GM23338 (cell line): ENCODE measurements around the gene S100A12. TPM values are rescaled to one million over a fixed set of nuclear protein-coding genes. Genes with fewer than 3 reads are reported as not detected.

Experiments
- ATAC-seq: fragments of 200-7000 bp; cut with Tn5 transposase; 3 replicates; pipeline ENCODE4 v1.9.1; 2020
- DNase-seq: peaks from one replicate; pipeline ENCODE4 v3.0.0-alpha.2; 2015; ENCODE audit warnings: low spot score
- H2AFZ ChIP-seq: fragments of 200-600 bp; sonication (generic); 2 replicates; pipeline ENCODE4 v1.8.0; 2016; ENCODE audit warnings: antibody characterized with exemption, mild to moderate bottlenecking, moderate library complexity
- H3F3A ChIP-seq: fragments of 200-600 bp; sonication (generic); replicated peaks from 2 replicates; pipeline ENCODE4 v1.8.0; 2017; ENCODE audit warnings: antibody characterized with exemption, mixed run types, low read depth
- H3K27ac ChIP-seq: fragments of 200-600 bp; sonication (generic); 2 replicates; pipeline ENCODE4 v1.6.1; 2016; ENCODE audit warnings: low read depth
- H3K27me3 ChIP-seq: fragments of 200-600 bp; sonication (generic); 2 replicates; pipeline ENCODE4 v1.8.0; 2016; ENCODE audit warnings: mild to moderate bottlenecking, mixed run types, moderate library complexity; ENCODE audit not compliant: insufficient read depth
- H3K36me3 ChIP-seq: fragments of 200-600 bp; sonication (generic); 2 replicates; pipeline ENCODE4 v1.8.0; 2016; ENCODE audit warnings: mild to moderate bottlenecking; ENCODE audit not compliant: insufficient read depth
- H3K4me1 ChIP-seq: fragments of 200-600 bp; sonication (generic); 2 replicates; pipeline ENCODE4 v1.8.0; 2016; ENCODE audit warnings: mild to moderate bottlenecking, moderate library complexity; ENCODE audit not compliant: insufficient read depth
- H3K4me2 ChIP-seq: fragments of 200-600 bp; sonication (generic); 2 replicates; pipeline ENCODE4 v1.7.1; 2017; ENCODE audit warnings: mixed run types
- H3K4me3 ChIP-seq: fragments of 200-600 bp; sonication (generic); 2 replicates; pipeline ENCODE4 v1.6.1; 2016; ENCODE audit warnings: mixed run types
- H3K79me2 ChIP-seq: fragments of 200-600 bp; sonication (generic); replicated peaks from 2 replicates; pipeline ENCODE4 v1.8.0; 2017; ENCODE audit warnings: mild to moderate bottlenecking; ENCODE audit not compliant: insufficient read depth
- H3K9me2 ChIP-seq: fragments of 200-600 bp; sonication (generic); 2 replicates; pipeline ENCODE4 v1.8.0; 2017; ENCODE audit not compliant: insufficient read depth
- H4K20me1 ChIP-seq: fragments of 200-600 bp; sonication (generic); replicated peaks from 2 replicates; pipeline ENCODE4 v1.8.0; 2017; ENCODE audit warnings: mild to moderate bottlenecking; ENCODE audit not compliant: insufficient read depth
- H3K27ac Mint-ChIP-seq: 2 replicates; pipeline ENCODE4 v1.8.0; 2020; ENCODE audit warnings: inconsistent platforms, mild to moderate bottlenecking, moderate library complexity, mixed read lengths
- H3K27me3 Mint-ChIP-seq: 3 replicates; pipeline ENCODE4 v1.8.0; 2022; ENCODE audit warnings: low read depth, mild to moderate bottlenecking, moderate library complexity, mixed read lengths, inconsistent platforms; ENCODE audit not compliant: insufficient read depth, poor library complexity
- H3K36me3 Mint-ChIP-seq: 3 replicates; pipeline ENCODE4 v1.8.0; 2021; ENCODE audit warnings: low read depth, mild to moderate bottlenecking, inconsistent platforms, moderate library complexity, mixed read lengths
- H3K4me1 Mint-ChIP-seq: 3 replicates; pipeline ENCODE4 v1.8.0; 2020; ENCODE audit warnings: mild to moderate bottlenecking, inconsistent platforms, mixed read lengths
- H3K4me3 Mint-ChIP-seq: 3 replicates; pipeline ENCODE4 v1.8.0; 2021; ENCODE audit warnings: moderate library complexity, mild to moderate bottlenecking, inconsistent platforms, mixed read lengths
- H3K9me3 Mint-ChIP-seq: 3 replicates; pipeline ENCODE4 v1.8.0; 2020; ENCODE audit warnings: moderate library complexity, mild to moderate bottlenecking, inconsistent platforms, mixed read lengths
- CREB1 ChIP-seq: fragments of 250-450 bp; sonication (Bioruptor Pico); IDR thresholded peaks from 2 replicates; pipeline ENCODE4 v1.5.0; 2020; ENCODE audit warnings: low read depth, mild to moderate bottlenecking, moderate library complexity
- CTCF ChIP-seq, 2 experiments: fragments of 200-600 bp in 1 of 2; sonication (generic) in 1 of 2; conservative IDR thresholded peaks; 2 replicates each; pipeline versions ENCODE4 v1.5.1 to v1.6.1; 2016 to 2017; ENCODE audit warnings: antibody characterized with exemption in 2 of 2, low read depth in 2 of 2, mild to moderate bottlenecking in 2 of 2, moderate library complexity in 1 of 2
- EZH2 ChIP-seq: fragments of 200-600 bp; sonication (generic); IDR thresholded peaks from one replicate; pipeline ENCODE4 v1.8.0; 2017; ENCODE audit warnings: antibody characterized with exemption, mild to moderate bottlenecking, low read depth; ENCODE audit not compliant: unreplicated experiment
- JUNB ChIP-seq: IDR thresholded peaks from one replicate; pipeline ENCODE4 v1.6.1; 2016; ENCODE audit warnings: antibody characterized with exemption; ENCODE audit not compliant: unreplicated experiment
- NANOG ChIP-seq: IDR thresholded peaks from 2 replicates; pipeline ENCODE4 v1.6.1; 2016; ENCODE audit warnings: antibody characterized with exemption, borderline replicate concordance
- POLR2AphosphoS5 ChIP-seq: IDR thresholded peaks from 2 replicates; pipeline ENCODE4 v1.6.1; 2016; ENCODE audit warnings: antibody characterized with exemption, low read depth
- STAT1 ChIP-seq: IDR thresholded peaks from one replicate; pipeline ENCODE4 v1.6.1; 2016; ENCODE audit warnings: antibody characterized with exemption; ENCODE audit not compliant: unreplicated experiment
- ZNF114 ChIP-seq: fragments of 250-450 bp; sonication (Bioruptor Pico); IDR thresholded peaks from 2 replicates; pipeline ENCODE4 v1.5.0; 2020; ENCODE audit warnings: mild to moderate bottlenecking, moderate library complexity
- ZNF331 ChIP-seq: fragments of 250-450 bp; sonication (Bioruptor Pico); IDR thresholded peaks from 2 replicates; pipeline ENCODE4 v1.5.0; 2020; ENCODE audit warnings: low read depth, mild to moderate bottlenecking, moderate library complexity
- polyA plus RNA-seq: library from polyadenylated mRNA; unstranded; fragments of >200 nt; fragmentation: Nextera tagmentation; extraction: Ambion mirVana; gene quantifications from 2 replicates; pipeline ENCODE4 v1.2.1, GENCODE V29; 2016
- total RNA-seq: library from RNA; depleted of rRNA; stranded (reverse); fragments of >200 nt; shearing (Covaris generic); gene quantifications from 2 replicates; pipeline ENCODE4 v1.2.3, GENCODE V29; 2014
- TF ChIP-seq, protein P1 (sequence below): IDR thresholded peaks from 2 replicates; pipeline ENCODE4 v1.6.1; 2016; ENCODE audit warnings: antibody characterized with exemption
- TF ChIP-seq, protein P2 (sequence below): fragments of 250-450 bp; sonication (Bioruptor Pico); IDR thresholded peaks from 2 replicates; pipeline ENCODE4 v1.5.0; 2020; ENCODE audit warnings: mild to moderate bottlenecking, moderate library complexity

Gene S100A12
- total and polyA plus RNA-seq, 2 experiments from 2014 or later, result not detected

GRCh38 chr1:153342178-153342577 is 33.2 kb downstream of the S100A12 start:
- Mint-ChIP-seq H3K4me3 (no peak overlapping the region), H3K36me3 (no peaks in the 10 kb centered on the region), H3K4me1 (peaks cover 12% of the 10 kb centered on the region; the same call in 2 of the 3 replicates), H3K27ac (no peak overlapping the region), H3K27me3 (peaks cover 10% of the 10 kb centered on the region), H3K9me3 (no peaks in the 10 kb centered on the region)
- H4K20me1 ChIP-seq, result no peaks in the 10 kb centered on the region
- no peak overlapping the region for H3K4me3 ChIP-seq
- no peaks in the 10 kb centered on the region for H3K79me2 ChIP-seq
- H2AFZ ChIP-seq, result no peak overlapping the region
- no peaks in the 10 kb centered on the region for H3K27me3 ChIP-seq
- H3F3A ChIP-seq, result no peaks in the 10 kb centered on the region
- ATAC-seq, result no peak
- H3K27ac ChIP-seq, result no peak overlapping the region
- no peaks in the 10 kb centered on the region for H3K4me1 ChIP-seq
- no peak for TF ChIP-seq ZNF331 (CRISPR knock-in tag)
- H3K4me2 ChIP-seq, result no peak overlapping the region
- no peak for DNase-seq
- peaks cover 18% of the 10 kb centered on the region for H3K9me2 ChIP-seq
- no peaks in the 10 kb centered on the region for H3K36me3 ChIP-seq

- H3K4me3 ChIP-seq, result no peak overlapping the region
- no peaks in the 10 kb centered on the region for H3K27me3 ChIP-seq
- no peaks in the 10 kb centered on the region for H3K36me3 Mint-ChIP-seq
- ATAC-seq (no peak), DNase-seq (no peak)
- no peak overlapping the region for H3K4me2 ChIP-seq
- H3F3A ChIP-seq, result no peaks in the 10 kb centered on the region
- H3K9me2 ChIP-seq, result peaks cover 22% of the 10 kb centered on the region
- peaks cover 12% of the 10 kb centered on the region; the same call in 2 of the 3 replicates for H3K4me1 Mint-ChIP-seq
- no peaks in the 10 kb centered on the region for H3K36me3 ChIP-seq
- H3K79me2 ChIP-seq, result no peaks in the 10 kb centered on the region
- no peaks in the 10 kb centered on the region for H4K20me1 ChIP-seq
- no peaks in the 10 kb centered on the region for H3K9me3 Mint-ChIP-seq
- H3K4me1 ChIP-seq, result no peaks in the 10 kb centered on the region
- no peak overlapping the region for H2AFZ ChIP-seq
- no peak overlapping the region for H3K27ac ChIP-seq
- H3K27me3 Mint-ChIP-seq, result peaks cover 9% of the 10 kb centered on the region
- H3K27ac Mint-ChIP-seq, result no peak overlapping the region
- no peak overlapping the region for H3K4me3 Mint-ChIP-seq
- TF ChIP-seq, protein P1, sequence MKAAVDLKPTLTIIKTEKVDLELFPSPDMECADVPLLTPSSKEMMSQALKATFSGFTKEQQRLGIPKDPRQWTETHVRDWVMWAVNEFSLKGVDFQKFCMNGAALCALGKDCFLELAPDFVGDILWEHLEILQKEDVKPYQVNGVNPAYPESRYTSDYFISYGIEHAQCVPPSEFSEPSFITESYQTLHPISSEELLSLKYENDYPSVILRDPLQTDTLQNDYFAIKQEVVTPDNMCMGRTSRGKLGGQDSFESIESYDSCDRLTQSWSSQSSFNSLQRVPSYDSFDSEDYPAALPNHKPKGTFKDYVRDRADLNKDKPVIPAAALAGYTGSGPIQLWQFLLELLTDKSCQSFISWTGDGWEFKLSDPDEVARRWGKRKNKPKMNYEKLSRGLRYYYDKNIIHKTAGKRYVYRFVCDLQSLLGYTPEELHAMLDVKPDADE, result no peak
- TF ChIP-seq EZH2 (no peak), POLR2AphosphoS5 (no peak), CREB1 (CRISPR knock-in tag) (no peak), NANOG (no peak), STAT1 (no peak), CTCF (conservative IDR thresholded peaks at IDR 0.05; ENCODE audit: low read depth in 2 of 2) (no peak), ZNF331 (CRISPR knock-in tag) (no peak), ZNF114 (CRISPR knock-in tag) (no peak), JUNB (no peak)
- TF ChIP-seq, protein P2, sequence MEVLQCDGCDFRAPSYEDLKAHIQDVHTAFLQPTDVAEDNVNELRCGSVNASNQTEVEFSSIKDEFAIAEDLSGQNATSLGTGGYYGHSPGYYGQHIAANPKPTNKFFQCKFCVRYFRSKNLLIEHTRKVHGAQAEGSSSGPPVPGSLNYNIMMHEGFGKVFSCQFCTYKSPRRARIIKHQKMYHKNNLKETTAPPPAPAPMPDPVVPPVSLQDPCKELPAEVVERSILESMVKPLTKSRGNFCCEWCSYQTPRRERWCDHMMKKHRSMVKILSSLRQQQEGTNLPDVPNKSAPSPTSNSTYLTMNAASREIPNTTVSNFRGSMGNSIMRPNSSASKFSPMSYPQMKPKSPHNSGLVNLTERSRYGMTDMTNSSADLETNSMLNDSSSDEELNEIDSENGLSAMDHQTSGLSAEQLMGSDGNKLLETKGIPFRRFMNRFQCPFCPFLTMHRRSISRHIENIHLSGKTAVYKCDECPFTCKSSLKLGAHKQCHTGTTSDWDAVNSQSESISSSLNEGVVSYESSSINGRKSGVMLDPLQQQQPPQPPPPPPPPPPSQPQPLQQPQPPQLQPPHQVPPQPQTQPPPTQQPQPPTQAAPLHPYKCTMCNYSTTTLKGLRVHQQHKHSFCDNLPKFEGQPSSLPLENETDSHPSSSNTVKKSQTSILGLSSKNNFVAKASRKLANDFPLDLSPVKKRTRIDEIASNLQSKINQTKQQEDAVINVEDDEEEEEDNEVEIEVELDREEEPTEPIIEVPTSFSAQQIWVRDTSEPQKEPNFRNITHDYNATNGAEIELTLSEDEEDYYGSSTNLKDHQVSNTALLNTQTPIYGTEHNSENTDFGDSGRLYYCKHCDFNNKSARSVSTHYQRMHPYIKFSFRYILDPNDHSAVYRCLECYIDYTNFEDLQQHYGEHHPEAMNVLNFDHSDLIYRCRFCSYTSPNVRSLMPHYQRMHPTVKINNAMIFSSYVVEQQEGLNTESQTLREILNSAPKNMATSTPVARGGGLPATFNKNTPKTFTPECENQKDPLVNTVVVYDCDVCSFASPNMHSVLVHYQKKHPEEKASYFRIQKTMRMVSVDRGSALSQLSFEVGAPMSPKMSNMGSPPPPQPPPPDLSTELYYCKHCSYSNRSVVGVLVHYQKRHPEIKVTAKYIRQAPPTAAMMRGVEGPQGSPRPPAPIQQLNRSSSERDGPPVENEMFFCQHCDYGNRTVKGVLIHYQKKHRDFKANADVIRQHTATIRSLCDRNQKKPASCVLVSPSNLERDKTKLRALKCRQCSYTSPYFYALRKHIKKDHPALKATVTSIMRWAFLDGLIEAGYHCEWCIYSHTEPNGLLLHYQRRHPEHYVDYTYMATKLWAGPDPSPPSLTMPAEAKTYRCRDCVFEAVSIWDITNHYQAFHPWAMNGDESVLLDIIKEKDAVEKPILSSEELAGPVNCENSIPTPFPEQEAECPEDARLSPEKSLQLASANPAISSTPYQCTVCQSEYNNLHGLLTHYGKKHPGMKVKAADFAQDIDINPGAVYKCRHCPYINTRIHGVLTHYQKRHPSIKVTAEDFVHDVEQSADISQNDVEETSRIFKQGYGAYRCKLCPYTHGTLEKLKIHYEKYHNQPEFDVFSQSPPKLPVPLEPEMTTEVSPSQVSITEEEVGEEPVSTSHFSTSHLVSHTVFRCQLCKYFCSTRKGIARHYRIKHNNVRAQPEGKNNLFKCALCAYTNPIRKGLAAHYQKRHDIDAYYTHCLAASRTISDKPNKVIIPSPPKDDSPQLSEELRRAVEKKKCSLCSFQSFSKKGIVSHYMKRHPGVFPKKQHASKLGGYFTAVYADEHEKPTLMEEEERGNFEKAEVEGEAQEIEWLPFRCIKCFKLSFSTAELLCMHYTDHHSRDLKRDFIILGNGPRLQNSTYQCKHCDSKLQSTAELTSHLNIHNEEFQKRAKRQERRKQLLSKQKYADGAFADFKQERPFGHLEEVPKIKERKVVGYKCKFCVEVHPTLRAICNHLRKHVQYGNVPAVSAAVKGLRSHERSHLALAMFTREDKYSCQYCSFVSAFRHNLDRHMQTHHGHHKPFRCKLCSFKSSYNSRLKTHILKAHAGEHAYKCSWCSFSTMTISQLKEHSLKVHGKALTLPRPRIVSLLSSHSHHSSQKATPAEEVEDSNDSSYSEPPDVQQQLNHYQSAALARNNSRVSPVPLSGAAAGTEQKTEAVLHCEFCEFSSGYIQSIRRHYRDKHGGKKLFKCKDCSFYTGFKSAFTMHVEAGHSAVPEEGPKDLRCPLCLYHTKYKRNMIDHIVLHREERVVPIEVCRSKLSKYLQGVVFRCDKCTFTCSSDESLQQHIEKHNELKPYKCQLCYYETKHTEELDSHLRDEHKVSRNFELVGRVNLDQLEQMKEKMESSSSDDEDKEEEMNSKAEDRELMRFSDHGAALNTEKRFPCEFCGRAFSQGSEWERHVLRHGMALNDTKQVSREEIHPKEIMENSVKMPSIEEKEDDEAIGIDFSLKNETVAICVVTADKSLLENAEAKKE (CRISPR knock-in tag), result no peak
These were observed 33.9 kb downstream of the S100A12 start for GRCh38 chr1:153341431-153341934.
